ENCODE measurements around the gene TIMP1.

Gene TIMP1

DNA sequence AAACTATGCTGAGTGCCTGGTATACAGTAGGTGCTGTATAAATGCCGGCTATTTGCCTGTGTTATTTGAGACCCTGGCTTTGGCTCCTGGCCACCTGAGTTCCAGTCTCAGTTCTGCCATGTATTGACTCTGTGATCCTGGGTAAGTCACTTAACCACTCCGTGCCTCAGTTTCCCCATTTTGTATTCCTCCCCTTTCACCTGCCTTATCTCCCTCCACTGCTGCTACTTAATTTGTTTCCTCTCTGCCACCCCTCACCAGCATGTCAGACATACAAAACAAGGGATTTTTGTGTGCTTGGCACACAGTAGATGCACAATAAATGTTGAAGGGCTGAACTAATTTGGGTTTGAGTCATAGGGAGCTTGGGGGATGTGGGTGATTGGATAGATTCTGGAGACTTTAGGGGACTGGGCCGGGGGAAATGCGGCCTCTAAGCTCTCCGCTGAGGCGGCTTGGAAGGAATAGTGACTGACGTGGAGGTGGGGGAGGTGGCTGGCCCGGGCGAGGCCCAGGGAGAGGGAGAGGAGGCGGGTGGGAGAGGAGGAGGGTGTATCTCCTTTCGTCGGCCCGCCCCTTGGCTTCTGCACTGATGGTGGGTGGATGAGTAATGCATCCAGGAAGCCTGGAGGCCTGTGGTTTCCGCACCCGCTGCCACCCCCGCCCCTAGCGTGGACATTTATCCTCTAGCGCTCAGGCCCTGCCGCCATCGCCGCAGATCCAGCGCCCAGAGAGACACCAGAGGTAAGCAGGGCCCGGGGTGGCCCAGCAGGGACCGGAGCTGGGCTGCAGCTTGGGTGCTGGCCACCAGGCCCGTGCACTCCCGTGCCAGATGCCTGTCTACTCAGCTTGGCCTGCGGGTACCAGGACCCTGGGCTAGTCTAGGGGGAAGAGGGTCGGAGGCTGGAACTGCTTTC, at the start of gene TIMP1:
Gene TIMP1, plus strand, starts transcription at position 706 of the 917 bp plus-strand sequence. CDS start 980 bp downstream, outside the sequence.
- Histone ChIP-seq H3K4me1 (ENCODE audit: control insufficient read depth, low read depth, low read length) (no peaks in the 10 kb centered on the region), H3K27me3 (ENCODE audit: control insufficient read depth, insufficient read depth, low read length) (no peaks in the 10 kb centered on the region), H3K9ac (ENCODE audit: low read length) (no peak within 1 kb of the TSS), H3K36me3 (ENCODE audit: control insufficient read depth, low read depth, low read length) (no peaks in the 10 kb centered on the region), H3K27ac (ENCODE audit: low read length) (no peak within 1 kb of the TSS), H3K9me3 (ENCODE audit: control insufficient read depth, low read depth, low read length) (peaks cover 8% of the 10 kb centered on the region), H3K4me3 (ENCODE audit: low read length) (peak within 1 kb of the TSS; percentile 46)

DNA sequence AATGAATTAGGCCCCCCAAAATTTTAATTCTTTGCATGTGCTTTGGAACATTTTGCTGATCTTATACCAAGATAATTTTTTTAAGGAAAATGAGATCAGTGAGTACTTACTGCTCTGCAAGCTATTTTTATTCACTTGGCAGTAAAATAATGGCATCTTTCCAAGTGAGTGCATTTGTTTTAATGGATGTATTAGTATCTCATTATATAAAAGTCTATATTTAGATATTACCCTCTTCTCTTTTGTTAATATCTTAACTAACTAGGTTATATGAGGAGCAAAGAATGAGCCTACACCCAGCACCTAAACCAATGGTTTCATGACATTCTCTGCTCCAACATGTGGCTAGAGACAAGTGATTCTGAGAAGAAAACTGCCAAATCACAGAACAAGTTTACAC, 42.4 kb upstream of the TIMP1 start:
- Histone ChIP-seq H3K4me3 (ENCODE audit: low read length) (no peak overlapping the region), H3K9ac (ENCODE audit: low read length) (no peak overlapping the region), H3K36me3 (ENCODE audit: control insufficient read depth, low read depth, low read length) (no peaks in the 10 kb centered on the region), H3K27me3 (ENCODE audit: control insufficient read depth, insufficient read depth, low read length) (no peaks in the 10 kb centered on the region), H3K27ac (ENCODE audit: low read length) (no peak overlapping the region), H3K9me3 (ENCODE audit: control insufficient read depth, low read depth, low read length) (peaks cover 4% of the 10 kb centered on the region), H3K4me1 (ENCODE audit: control insufficient read depth, low read depth, low read length) (no peaks in the 10 kb centered on the region)

DNA sequence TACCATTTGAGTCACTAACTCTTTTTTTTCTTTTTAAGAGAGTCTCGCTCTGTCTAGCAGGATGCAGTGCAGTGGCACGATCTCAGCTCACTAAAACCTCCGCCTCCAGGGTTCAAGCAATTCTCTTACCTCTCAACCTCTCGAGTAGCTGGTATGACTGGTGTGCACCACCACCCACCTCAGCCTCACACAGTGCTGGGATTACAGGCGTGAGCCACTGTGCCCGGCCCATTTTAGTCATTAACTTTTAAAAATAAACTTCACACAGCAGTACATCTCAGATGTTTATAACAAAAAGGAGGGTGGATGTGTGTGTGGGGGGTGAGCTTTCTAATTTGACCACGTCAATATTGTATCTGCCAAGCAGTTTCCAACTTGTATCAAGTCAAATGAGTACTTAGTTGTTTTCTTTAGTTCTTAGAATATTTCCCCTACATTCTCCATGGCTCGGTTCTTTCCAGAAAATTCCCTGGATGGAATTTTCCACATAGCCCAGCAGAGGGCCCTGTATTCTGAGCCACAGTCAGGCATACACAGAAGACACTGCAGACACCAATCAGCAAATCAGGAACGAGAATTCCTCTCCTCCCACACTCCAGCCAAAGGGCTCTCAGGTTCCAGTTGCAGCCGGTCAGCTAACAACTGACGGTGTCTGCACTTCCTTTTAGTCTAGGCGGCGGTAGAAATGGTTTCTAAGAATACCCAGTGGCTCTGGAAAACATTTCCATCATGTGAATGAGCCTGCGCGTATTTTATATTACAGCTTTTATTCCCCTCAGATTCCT, 41.3 kb upstream of the TIMP1 start:
- H3K27me3 ChIP-seq (ENCODE audit: control insufficient read depth, insufficient read depth, low read length), result no peaks in the 10 kb centered on the region
- H3K9ac ChIP-seq (ENCODE audit: low read length), result peak overlapping the region; percentile 28
- peaks cover 4% of the 10 kb centered on the region for H3K9me3 ChIP-seq (ENCODE audit: control insufficient read depth, low read depth, low read length)
- H3K36me3 ChIP-seq (ENCODE audit: control insufficient read depth, low read depth, low read length), result no peaks in the 10 kb centered on the region
- no peak overlapping the region for H3K4me3 ChIP-seq (ENCODE audit: low read length)
- no peak overlapping the region for H3K27ac ChIP-seq (ENCODE audit: low read length)
- no peaks in the 10 kb centered on the region for H3K4me1 ChIP-seq (ENCODE audit: control insufficient read depth, low read depth, low read length)

DNA sequence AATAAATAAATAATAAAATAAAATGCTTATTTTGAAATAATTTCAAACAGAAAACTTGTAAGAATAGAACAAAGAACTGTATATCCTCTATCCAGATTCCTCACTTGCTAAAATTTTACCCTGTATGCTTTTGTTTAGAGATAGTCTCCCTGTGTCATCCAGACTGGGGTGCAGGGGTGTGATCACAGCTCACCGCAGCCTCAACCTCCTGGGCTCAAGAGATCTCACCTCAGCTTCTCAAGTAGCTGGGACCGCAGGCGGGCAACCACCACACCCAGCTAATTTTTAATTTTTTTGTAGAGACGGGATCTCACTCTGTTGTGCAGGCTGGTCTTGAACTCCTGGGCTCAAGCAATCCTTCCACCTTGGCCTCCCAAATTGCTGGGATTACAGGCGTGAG, 38.7 kb upstream of the TIMP1 start:
- Histone ChIP-seq H3K4me1 (ENCODE audit: control insufficient read depth, low read depth, low read length) (no peaks in the 10 kb centered on the region), H3K4me3 (ENCODE audit: low read length) (no peak overlapping the region), H3K27ac (ENCODE audit: low read length) (no peak overlapping the region), H3K27me3 (ENCODE audit: control insufficient read depth, insufficient read depth, low read length) (no peaks in the 10 kb centered on the region), H3K9ac (ENCODE audit: low read length) (no peak overlapping the region), H3K9me3 (ENCODE audit: control insufficient read depth, low read depth, low read length) (no peaks in the 10 kb centered on the region), H3K36me3 (ENCODE audit: control insufficient read depth, low read depth, low read length) (no peaks in the 10 kb centered on the region)

DNA sequence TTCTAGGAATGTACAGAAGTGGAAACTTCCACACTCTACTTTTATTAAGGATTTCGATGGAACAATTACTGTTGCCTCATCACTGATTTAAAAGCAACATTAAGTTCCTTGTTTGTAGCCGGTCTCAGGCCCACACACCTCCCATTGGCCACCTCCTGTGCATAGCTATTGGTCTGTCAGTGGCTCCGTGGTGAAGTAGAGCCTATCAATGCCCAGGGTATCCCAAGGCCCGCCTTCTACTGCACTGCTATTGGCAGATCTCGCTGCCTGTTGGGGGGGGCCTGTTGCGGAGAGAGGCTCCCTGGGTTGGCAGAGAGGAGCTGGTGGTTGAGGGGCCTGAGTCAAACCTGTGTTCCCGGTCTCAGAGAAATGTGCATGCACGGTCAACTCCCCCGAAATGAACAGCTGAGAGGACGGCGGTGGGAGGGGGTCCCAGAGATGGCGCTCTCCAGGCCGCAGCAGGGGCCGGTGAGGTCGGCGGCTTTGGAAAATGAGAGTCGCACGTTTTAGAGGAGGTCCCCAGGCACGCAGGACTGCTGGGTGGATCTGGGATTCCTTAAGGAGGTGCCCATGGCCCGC, 26.1 kb upstream of the TIMP1 start:
- peaks cover 19% of the 10 kb centered on the region for H3K9me3 ChIP-seq (ENCODE audit: control insufficient read depth, low read depth, low read length)
- H3K36me3 ChIP-seq (ENCODE audit: control insufficient read depth, low read depth, low read length), result no peaks in the 10 kb centered on the region
- no peaks in the 10 kb centered on the region for H3K27me3 ChIP-seq (ENCODE audit: control insufficient read depth, insufficient read depth, low read length)
- peak overlapping the region; percentile 71 for H3K4me3 ChIP-seq (ENCODE audit: low read length)
- H3K9ac ChIP-seq (ENCODE audit: low read length), result peak overlapping the region; percentile 66
- peak overlapping the region; percentile 75 for H3K27ac ChIP-seq (ENCODE audit: low read length)
- peaks cover 3% of the 10 kb centered on the region for H3K4me1 ChIP-seq (ENCODE audit: control insufficient read depth, low read depth, low read length)

DNA sequence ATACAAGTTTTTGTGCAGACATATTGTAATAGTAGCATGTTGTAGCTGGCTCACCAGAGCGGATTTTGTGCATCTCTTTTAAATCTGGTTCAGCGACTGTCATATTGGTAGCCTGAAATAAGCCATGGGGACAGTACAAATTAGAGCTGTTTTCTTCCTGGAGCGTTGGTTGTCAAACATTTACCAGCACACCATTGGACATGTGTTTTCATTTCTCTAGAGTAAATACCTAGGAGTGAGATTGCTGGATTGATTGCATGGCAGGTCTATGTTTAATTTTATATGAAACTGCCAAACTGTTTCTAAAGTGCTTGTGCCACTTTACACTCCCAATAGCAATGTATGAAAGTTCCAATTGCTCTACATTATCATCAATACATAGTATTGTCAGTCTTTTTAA, 23.8 kb upstream of the TIMP1 start:
- Histone ChIP-seq H3K4me1 (ENCODE audit: control insufficient read depth, low read depth, low read length) (peaks cover 3% of the 10 kb centered on the region), H3K27me3 (ENCODE audit: control insufficient read depth, insufficient read depth, low read length) (no peaks in the 10 kb centered on the region), H3K4me3 (ENCODE audit: low read length) (no peak overlapping the region), H3K9ac (ENCODE audit: low read length) (no peak overlapping the region), H3K36me3 (ENCODE audit: control insufficient read depth, low read depth, low read length) (peaks cover 5% of the 10 kb centered on the region), H3K9me3 (ENCODE audit: control insufficient read depth, low read depth, low read length) (peaks cover 15% of the 10 kb centered on the region), H3K27ac (ENCODE audit: low read length) (no peak overlapping the region)

DNA sequence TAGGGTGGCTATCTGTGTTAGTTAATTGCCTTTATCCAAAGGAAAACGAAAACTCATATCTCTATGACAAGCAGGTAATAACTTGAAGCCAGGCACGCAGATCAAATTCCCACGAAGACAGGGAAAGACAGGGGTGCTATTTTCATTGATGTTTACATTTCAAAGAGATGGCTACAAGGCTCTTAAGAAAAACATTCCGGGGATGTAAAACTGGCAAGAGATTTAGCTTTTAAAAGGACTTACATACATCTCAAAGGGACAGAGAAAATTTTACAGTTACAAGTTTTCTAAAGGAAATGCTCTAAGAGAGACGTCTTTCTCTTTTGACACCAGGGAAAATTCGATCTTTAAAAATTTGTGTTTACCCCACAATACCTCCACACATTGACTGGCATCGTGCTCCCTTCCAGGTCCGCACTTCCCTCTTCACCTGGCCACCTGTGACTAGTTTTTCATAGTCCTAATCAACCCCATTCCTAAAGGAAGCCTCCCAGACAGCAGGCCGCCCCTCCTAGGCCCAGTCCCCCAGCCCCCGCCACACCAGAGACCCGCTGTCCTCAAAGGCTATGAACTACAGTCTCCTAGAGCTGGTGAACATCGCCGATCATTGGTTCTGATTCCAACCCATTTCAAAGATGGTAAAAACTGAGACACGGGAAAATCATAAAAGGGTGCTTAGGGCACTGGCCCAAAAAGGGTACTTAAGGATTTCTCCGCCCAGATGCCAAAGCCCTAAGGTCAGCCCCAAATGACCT, 21.9 kb upstream of the TIMP1 start:
- Histone ChIP-seq H3K4me1 (ENCODE audit: control insufficient read depth, low read depth, low read length) (peaks cover 3% of the 10 kb centered on the region), H3K4me3 (ENCODE audit: low read length) (peak overlapping the region; percentile 88), H3K27me3 (ENCODE audit: control insufficient read depth, insufficient read depth, low read length) (no peaks in the 10 kb centered on the region), H3K27ac (ENCODE audit: low read length) (no peak overlapping the region), H3K9me3 (ENCODE audit: control insufficient read depth, low read depth, low read length) (peaks cover 15% of the 10 kb centered on the region), H3K36me3 (ENCODE audit: control insufficient read depth, low read depth, low read length) (peaks cover 10% of the 10 kb centered on the region), H3K9ac (ENCODE audit: low read length) (peak overlapping the region; percentile 39)

DNA sequence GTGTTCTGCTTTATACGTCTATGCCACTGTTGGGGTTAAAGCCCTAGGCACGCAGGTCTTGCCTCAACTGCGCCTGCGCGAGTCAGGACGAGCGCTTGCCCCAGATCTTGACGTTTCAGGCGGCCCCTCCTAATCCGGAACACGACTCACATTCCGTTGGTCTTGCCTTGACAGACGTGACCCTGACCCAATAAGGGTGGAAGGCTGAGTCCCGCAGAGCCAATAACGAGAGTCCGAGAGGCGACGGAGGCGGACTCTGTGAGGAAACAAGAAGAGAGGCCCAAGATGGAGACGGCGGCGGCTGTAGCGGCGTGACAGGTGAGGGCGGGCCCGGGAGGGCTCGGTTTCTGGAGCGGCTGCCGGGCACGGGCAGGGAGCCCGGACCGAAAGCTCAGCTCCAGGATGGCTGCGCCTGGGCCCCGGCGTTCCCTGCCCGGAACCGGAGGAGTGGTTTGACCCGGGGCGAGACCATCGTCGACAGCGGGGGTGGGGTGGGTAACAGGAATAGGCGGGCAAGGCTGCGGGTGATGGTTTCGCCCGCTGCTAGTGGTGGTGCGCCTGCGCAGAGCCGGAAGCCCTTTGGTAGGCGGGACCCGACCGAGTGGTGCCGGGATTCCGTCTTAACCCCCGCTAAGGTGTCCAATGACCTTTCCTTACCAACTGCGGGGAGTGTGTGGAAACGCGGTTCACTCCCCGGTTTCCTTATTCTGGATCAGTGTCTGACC, 21.1 kb upstream of the TIMP1 start, which contains the start of gene ARAF:
Gene ARAF, plus strand, starts transcription at position 272 of the 725 bp plus-strand sequence. CDS start 1,763 bp downstream, outside the sequence.
- peak within 1 kb of the TSS; percentile 59 for H3K9ac ChIP-seq (ENCODE audit: low read length)
- peaks cover 3% of the 10 kb centered on the region for H3K4me1 ChIP-seq (ENCODE audit: control insufficient read depth, low read depth, low read length)
- H3K36me3 ChIP-seq (ENCODE audit: control insufficient read depth, low read depth, low read length), result peaks cover 10% of the 10 kb centered on the region
- peaks cover 15% of the 10 kb centered on the region for H3K9me3 ChIP-seq (ENCODE audit: control insufficient read depth, low read depth, low read length)
- H3K4me3 ChIP-seq (ENCODE audit: low read length), result peak within 1 kb of the TSS; percentile 88
- H3K27ac ChIP-seq (ENCODE audit: low read length), result no peak within 1 kb of the TSS
- no peaks in the 10 kb centered on the region for H3K27me3 ChIP-seq (ENCODE audit: control insufficient read depth, insufficient read depth, low read length)

DNA sequence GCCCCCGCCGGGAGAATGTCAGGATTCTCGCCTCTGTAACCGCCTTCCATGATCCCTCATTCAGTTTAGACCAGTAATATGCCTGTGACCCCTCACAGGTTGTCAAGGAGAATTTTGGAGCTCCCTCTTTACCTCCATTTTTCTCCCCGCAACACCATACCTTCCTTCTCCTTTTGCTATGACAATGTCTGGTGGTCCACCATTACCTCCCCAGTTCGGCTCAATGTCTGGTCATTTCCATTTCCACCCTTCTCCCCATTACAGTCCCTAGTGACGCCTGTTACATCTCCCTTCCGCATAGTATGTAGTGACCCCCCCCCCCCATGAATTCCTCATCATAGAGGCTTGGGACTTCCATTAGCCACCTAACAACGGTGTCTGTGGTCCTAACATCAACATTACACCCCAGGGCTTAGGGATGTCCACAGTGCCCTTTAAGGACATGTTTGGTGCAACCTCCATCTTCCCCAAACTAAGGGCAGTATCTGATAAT, 20.5 kb upstream of the TIMP1 start:
- Histone ChIP-seq H3K27ac (ENCODE audit: low read length) (no peak overlapping the region), H3K9ac (ENCODE audit: low read length) (peak overlapping the region; percentile 59), H3K36me3 (ENCODE audit: control insufficient read depth, low read depth, low read length) (peaks cover 10% of the 10 kb centered on the region), H3K9me3 (ENCODE audit: control insufficient read depth, low read depth, low read length) (peaks cover 13% of the 10 kb centered on the region), H3K4me3 (ENCODE audit: low read length) (peak overlapping the region; percentile 88), H3K27me3 (ENCODE audit: control insufficient read depth, insufficient read depth, low read length) (no peaks in the 10 kb centered on the region), H3K4me1 (ENCODE audit: control insufficient read depth, low read depth, low read length) (peaks cover 3% of the 10 kb centered on the region)

DNA sequence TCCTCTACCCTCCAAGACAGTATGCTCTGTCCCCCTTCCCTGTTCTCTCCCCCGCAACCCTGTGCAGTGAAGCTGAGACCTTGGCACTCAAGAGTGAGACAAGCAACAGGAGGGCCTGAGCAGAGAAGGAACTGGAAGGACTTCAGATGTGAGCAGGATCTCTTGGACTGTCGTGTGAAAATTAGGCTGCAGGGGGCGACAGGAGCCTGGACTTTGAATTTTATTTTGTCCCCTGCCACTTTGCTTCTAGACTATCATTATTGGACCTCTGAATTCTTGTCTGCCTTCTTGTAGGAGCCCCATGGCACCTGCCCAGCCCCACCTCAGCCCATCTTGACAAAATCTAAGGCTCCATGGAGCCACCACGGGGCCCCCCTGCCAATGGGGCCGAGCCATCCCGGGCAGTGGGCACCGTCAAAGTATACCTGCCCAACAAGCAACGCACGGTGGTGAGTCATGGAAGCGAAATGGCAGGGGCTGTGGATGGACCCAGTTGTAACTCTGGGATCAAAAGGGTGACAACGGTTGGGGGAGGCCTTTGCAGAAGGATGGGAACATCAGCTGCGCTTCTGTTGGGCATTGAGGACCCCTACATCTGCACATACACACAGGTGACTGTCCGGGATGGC, 19.5 kb upstream of the TIMP1 start:
- H3K9me3 ChIP-seq (ENCODE audit: control insufficient read depth, low read depth, low read length), result peaks cover 9% of the 10 kb centered on the region
- H3K27me3 ChIP-seq (ENCODE audit: control insufficient read depth, insufficient read depth, low read length), result no peaks in the 10 kb centered on the region
- peaks cover 3% of the 10 kb centered on the region for H3K4me1 ChIP-seq (ENCODE audit: control insufficient read depth, low read depth, low read length)
- H3K36me3 ChIP-seq (ENCODE audit: control insufficient read depth, low read depth, low read length), result peaks cover 10% of the 10 kb centered on the region
- H3K9ac ChIP-seq (ENCODE audit: low read length), result no peak overlapping the region
- H3K27ac ChIP-seq (ENCODE audit: low read length), result no peak overlapping the region
- H3K4me3 ChIP-seq (ENCODE audit: low read length), result no peak overlapping the region

Measured in iPS-18a (cell line).